HepG2 (cell line): Measurements from ENCODE around the gene GRM4. TPM values are rescaled to one million over a fixed set of nuclear protein-coding genes. Genes with fewer than 3 reads are reported as not detected.

ENCODE experiments used
- ATAC-seq: fragments of 200-7000 bp; cut with Tn5 transposase; 3 replicates; pipeline ENCODE4 v1.9.1; 2020; ENCODE audit warnings: mild to moderate bottlenecking, moderate library complexity
- BruUV-seq: library from RNA; stranded (reverse); fragments of 400-500 nt; replicated peaks from 2 replicates; lab custom pipeline; 2021; lab: Mats Ljungman, UMichigan
- CTCF ChIA-PET: fragments of 300-600 bp; formaldehyde crosslinking; extraction: SDS; loops from one replicate; lab custom pipeline; 2021; ENCODE audit warnings: low total read pairs, inconsistent platforms, low intra/inter-chr PET ratio; lab: Yijun Ruan, JAX
- POLR2A ChIA-PET: fragments of 350-600 bp; sonication (Branson Sonifier 250); formaldehyde crosslinking; loops from one replicate; lab custom pipeline; 2020; ENCODE audit warnings: antibody characterized with exemption, inconsistent platforms; lab: Yijun Ruan, JAX
- DNase-seq: peaks from one replicate; pipeline ENCODE4 v3.0.0-alpha.2; 2015; ENCODE audit warnings: low spot score
- FAIRE-seq: peaks from 3 replicates; lab custom pipeline; 2011; peaks lifted over from hg19 to GRCh38; lab: Jason Lieb, UNC
- H2AFZ ChIP-seq: one replicate; pipeline ENCODE4 v1.6.1; 2011; ENCODE audit warnings: low read length, inconsistent platforms
- H3K27ac ChIP-seq: fragments of 300-600 bp; 3 replicates; pipeline ENCODE4 v1.8.0; 2011; ENCODE audit warnings: mixed run types, mild to moderate bottlenecking, mixed read lengths, low read length, inconsistent platforms; ENCODE audit not compliant: insufficient read depth; ENCODE audit errors: extremely low read length
- H3K27me3 ChIP-seq, 2 experiments: fragments of 200-600 bp in 1 of 2; 2 replicates in 1 of 2; 3 replicates in 1 of 2; pipeline versions ENCODE4 v1.6.0 to v1.8.0; 2011; ENCODE audit warnings: low read length in 2 of 2, mild to moderate bottlenecking in 2 of 2, moderate library complexity in 2 of 2, inconsistent platforms in 1 of 2; ENCODE audit not compliant: insufficient read depth in 2 of 2, control insufficient read depth in 1 of 2
- H3K36me3 ChIP-seq, 2 experiments: fragments of 200-600 bp in 1 of 2; replicated peaks in 1 of 2; 2 replicates in 1 of 2; 3 replicates in 1 of 2; pipeline versions ENCODE4 v1.5.1 to v1.8.0; 2011; ENCODE audit warnings: low read length in 2 of 2, inconsistent platforms in 1 of 2; ENCODE audit not compliant: insufficient read depth in 2 of 2, control insufficient read depth in 1 of 2
- H3K4me1 ChIP-seq: 2 replicates; pipeline ENCODE4 v1.5.1; 2012; ENCODE audit warnings: low read length, inconsistent platforms; ENCODE audit not compliant: insufficient read depth
- H3K4me2 ChIP-seq: 2 replicates; pipeline ENCODE4 v1.6.0; 2011; ENCODE audit warnings: low read depth, low read length, inconsistent platforms
- H3K4me3 ChIP-seq, 3 experiments: fragments of 200-600 bp in 1 of 3; sonication (generic), shearing (Covaris generic) in 1 of 3; replicated peaks in 1 of 3; 2 replicates each; pipeline ENCODE4 v1.5.1; 2011 to 2016; ENCODE audit warnings: low read length in 3 of 3, inconsistent platforms in 2 of 3, low read depth in 2 of 3, mild to moderate bottlenecking in 2 of 3, control low read depth in 1 of 3, mixed read lengths in 1 of 3; ENCODE audit not compliant: insufficient read depth in 1 of 3
- H3K79me2 ChIP-seq: one replicate; pipeline ENCODE4 v1.6.1; 2011; ENCODE audit warnings: low read length, inconsistent platforms; ENCODE audit not compliant: insufficient read depth
- H3K9ac ChIP-seq: 2 replicates; pipeline ENCODE4 v1.6.0; 2011; ENCODE audit warnings: mild to moderate bottlenecking, low read depth, low read length, inconsistent platforms; ENCODE audit not compliant: insufficient read depth
- H3K9me3 ChIP-seq: 2 replicates; pipeline ENCODE4 v1.5.1; 2012; ENCODE audit warnings: mild to moderate bottlenecking, low read length
- H4K20me1 ChIP-seq: 2 replicates; pipeline ENCODE4 v1.6.0; 2011; ENCODE audit warnings: inconsistent platforms, mild to moderate bottlenecking, low read length, moderate library complexity; ENCODE audit not compliant: insufficient read depth
- HHEX ChIP-seq: IDR thresholded peaks from 2 replicates; pipeline ENCODE4 v1.6.1; 2016; ENCODE audit warnings: control low read depth
- KLF15 ChIP-seq: sonication (generic); formaldehyde crosslinking; IDR thresholded peaks from 2 replicates; pipeline ENCODE4 v1.8.1; 2023; ENCODE audit warnings: borderline replicate concordance, mild to moderate bottlenecking, inconsistent platforms, missing genetic modification reagents, mixed read lengths
- MAFK ChIP-seq, 2 experiments: IDR thresholded peaks in 1 of 2; conservative IDR thresholded peaks in 1 of 2; 2 replicates each; pipeline ENCODE4 v1.6.1; 2011; ENCODE audit warnings: improper control_type of control experiment in 2 of 2, low read length in 2 of 2
- MIER2 ChIP-seq: IDR thresholded peaks from 2 replicates; pipeline ENCODE4 v1.6.1; 2016; ENCODE audit warnings: missing biosample characterization, missing genetic modification reagents
- USF2 ChIP-seq, 2 experiments: sonication (generic) in 1 of 2; formaldehyde crosslinking in 1 of 2; IDR thresholded peaks; 2 replicates each; pipeline versions ENCODE4 v1.5.1 to v1.6.1; 2011 to 2020; ENCODE audit warnings: borderline replicate concordance in 1 of 2, low read depth in 1 of 2, low read length in 1 of 2, mild to moderate bottlenecking in 1 of 2, missing genetic modification reagents in 1 of 2, moderate library complexity in 1 of 2
- ZFP36 ChIP-seq: fragments of 150-350 bp; IDR thresholded peaks from 2 replicates; pipeline ENCODE4 v1.6.1; 2018; ENCODE audit warnings: borderline replicate concordance, low read length, low read depth; ENCODE audit not compliant: partially characterized antibody
- ZNF552 ChIP-seq: sonication (generic); formaldehyde crosslinking; IDR thresholded peaks from 2 replicates; pipeline ENCODE4 v1.9.0; 2022; ENCODE audit warnings: missing genetic modification reagents, mild to moderate bottlenecking, borderline replicate concordance
- ZNF629 ChIP-seq: sonication (generic); formaldehyde crosslinking; conservative IDR thresholded peaks from 2 replicates; pipeline ENCODE4 v1.5.0; 2020; ENCODE audit warnings: missing genetic modification reagents
- ZNF775 ChIP-seq: sonication (generic); formaldehyde crosslinking; IDR thresholded peaks from 2 replicates; pipeline ENCODE4 v1.4.0; 2020; ENCODE audit warnings: missing genetic modification reagents, mild to moderate bottlenecking, moderate library complexity, borderline replicate concordance
- ZNF891 ChIP-seq: sonication (generic); formaldehyde crosslinking; IDR thresholded peaks from 2 replicates; pipeline ENCODE4 v1.5.0; 2020; ENCODE audit warnings: mild to moderate bottlenecking, missing genetic modification reagents
- ZSCAN9 ChIP-seq: IDR thresholded peaks from 2 replicates; pipeline ENCODE4 v1.6.1; 2016; ENCODE audit warnings: borderline replicate concordance
- WGBS: methylation state at CpG from one replicate; pipeline ENCODE4 v1.1.6; 2017; ENCODE audit warnings: low lambda C conversion rate; 5-methylcytosine and 5-hydroxymethylcytosine counted together
- in situ Hi-C: cut with HindIII; loops from 2 replicates; pipeline ENCODE4 v1.10.0; 2017; ENCODE audit warnings: low pct_unique_long_range_greater_than_20kb; ENCODE audit not compliant: extremely low pct_ligation_motif_present
- intact Hi-C: fragments of 100-400 bp; cut with micrococcal nuclease; formaldehyde crosslinking; loops from one replicate; pipeline ENCODE4 v1.10.0; 2022; ENCODE audit not compliant: unreplicated experiment
- polyA plus RNA-seq, 8 experiments: library from polyadenylated mRNA; depleted of rRNA in 3 of 8; stranded (reverse) in 7 of 8; unstranded in 1 of 8; fragments of >200 nt; fragmentation: Illumina TruSeq in 4 of 8; extraction: Trizol in 4 of 8; gene quantifications; 2 replicates each; pipeline versions ENCODE4 v1.2.1 to v1.2.3, GENCODE V29; 2011 to 2016; ENCODE audit warnings: low read depth in 4 of 8, missing spikeins in 1 of 8, mixed read lengths in 1 of 8; ENCODE audit not compliant: insufficient read depth in 1 of 8
- total RNA-seq, 5 experiments: library from RNA; depleted of rRNA; stranded (reverse); fragments of >200 nt; fragmentation: Illumina TruSeq; extraction: Trizol; gene quantifications; 2 replicates each; pipeline ENCODE4 v1.2.3, GENCODE V29; 2016; ENCODE audit warnings: low read depth in 1 of 5

Gene GRM4
- total and polyA plus RNA-seq, 2 of the 13 experiments (the other 11 are each of a cell fraction or from before 2014, with no cell fraction given), result not detected

- TF ChIP-seq ZNF775 (no peak), KLF15 (no peak), ZNF891 (CRISPR knock-in tag) (no peak), ZSCAN9 (no peak), USF2 (IDR thresholded peaks at IDR 0.05; ENCODE audit: low read depth, low read length) (no peak), USF2 (CRISPR knock-in tag; IDR thresholded peaks at IDR 0.05; ENCODE audit: borderline replicate concordance) (no peak), ZNF552 (no peak), MIER2 (CRISPR knock-in tag) (no peak), ZFP36 (no peak)
Measured at GRCh38 chr6:34099878-34100277, 46.0 kb downstream of the GRM4 start (continued).

- H3K4me1 ChIP-seq, result no peaks in the 10 kb centered on the region
- no peaks in the 10 kb centered on the region for H3K36me3 ChIP-seq
- H3K4me2 ChIP-seq, result no peak overlapping the region
- CTCF ChIA-PET, result no interaction called here
- intact Hi-C loops, result no loop called here
- POLR2A ChIA-PET, result no interaction called here
- peaks cover 10 to 91% of the 10 kb centered on the region in 2 experiments; a peak in 4 of 5 replicates for H3K27me3 ChIP-seq
- H3K9me3 ChIP-seq, result no peaks in the 10 kb centered on the region
- in situ Hi-C loops, result no loop called here
- 22% methylated on average over 7 of the region's 8 CpGs for WGBS
- DNase-seq (no peak), FAIRE-seq (no peak), ATAC-seq (no peak)
- no peak overlapping the region for H3K4me3 ChIP-seq
- no peak overlapping the region for H3K27ac ChIP-seq
- H3K79me2 ChIP-seq, result no peaks in the 10 kb centered on the region
- H4K20me1 ChIP-seq, result no peaks in the 10 kb centered on the region; the same call in 1 of the 2 replicates
- no peak overlapping the region for H3K9ac ChIP-seq
- TF ChIP-seq MAFK (conservative IDR thresholded peaks at IDR 0.05 in 1 of 2, IDR thresholded peaks at IDR 0.05 in 1 of 2; ENCODE audit: low read length in 2 of 2) (peak in 1 of 2 experiments; percentile 14; a peak in 1 of 4 replicates), HHEX (no peak), ZNF629 (CRISPR knock-in tag) (peak; percentile 61)
- H2AFZ ChIP-seq, result no peak overlapping the region
- BruUV-seq, result no TSS peak
Measured at GRCh38 chr6:34098045-34098936, 47.6 kb downstream of the GRM4 start.
